Measurements from ENCODE around the gene MAP2K3.

MAP2K3 gene

GRCh38 chr17:21275047-21275578 is 9.4 kb upstream of the MAP2K3 start:
- Histone ChIP-seq H3K36me3 (ENCODE audit: insufficient read depth, low read length) (no peaks in the 10 kb centered on the region), H3K9ac (ENCODE audit: low read length) (peak overlapping the region; percentile 85), H3K4me2 (ENCODE audit: low read length) (peak overlapping the region; percentile 92), H3K27ac (ENCODE audit: low read depth, low read length, poor library complexity, severe bottlenecking) (no peak overlapping the region), H3F3A (ENCODE audit: insufficient read depth, low read length) (no peaks in the 10 kb centered on the region), H3K4me3 (ENCODE audit: low read depth, low read length, poor library complexity, severe bottlenecking) (peak overlapping the region; percentile 68), H4K20me1 (ENCODE audit: insufficient read depth, low read length) (no peaks in the 10 kb centered on the region), H3K9me2 (ENCODE audit: low read depth, low read length) (no peaks in the 10 kb centered on the region), H3K9me3 (ENCODE audit: low read length) (no peaks in the 10 kb centered on the region), H3K4me1 (ENCODE audit: insufficient read depth, low read length, severe bottlenecking) (peaks cover 43% of the 10 kb centered on the region), H3K27me3 (ENCODE audit: insufficient read depth, low read length) (no peaks in the 10 kb centered on the region), H3K79me2 (ENCODE audit: insufficient read depth, low read length) (no peaks in the 10 kb centered on the region), H2AFZ (ENCODE audit: low read length) (no peak overlapping the region)
- TF ChIP-seq EZH2 (IDR thresholded peaks at IDR 0.05; ENCODE audit: borderline replicate concordance, low read length): no peak
- TF ChIP-seq, protein P1, sequence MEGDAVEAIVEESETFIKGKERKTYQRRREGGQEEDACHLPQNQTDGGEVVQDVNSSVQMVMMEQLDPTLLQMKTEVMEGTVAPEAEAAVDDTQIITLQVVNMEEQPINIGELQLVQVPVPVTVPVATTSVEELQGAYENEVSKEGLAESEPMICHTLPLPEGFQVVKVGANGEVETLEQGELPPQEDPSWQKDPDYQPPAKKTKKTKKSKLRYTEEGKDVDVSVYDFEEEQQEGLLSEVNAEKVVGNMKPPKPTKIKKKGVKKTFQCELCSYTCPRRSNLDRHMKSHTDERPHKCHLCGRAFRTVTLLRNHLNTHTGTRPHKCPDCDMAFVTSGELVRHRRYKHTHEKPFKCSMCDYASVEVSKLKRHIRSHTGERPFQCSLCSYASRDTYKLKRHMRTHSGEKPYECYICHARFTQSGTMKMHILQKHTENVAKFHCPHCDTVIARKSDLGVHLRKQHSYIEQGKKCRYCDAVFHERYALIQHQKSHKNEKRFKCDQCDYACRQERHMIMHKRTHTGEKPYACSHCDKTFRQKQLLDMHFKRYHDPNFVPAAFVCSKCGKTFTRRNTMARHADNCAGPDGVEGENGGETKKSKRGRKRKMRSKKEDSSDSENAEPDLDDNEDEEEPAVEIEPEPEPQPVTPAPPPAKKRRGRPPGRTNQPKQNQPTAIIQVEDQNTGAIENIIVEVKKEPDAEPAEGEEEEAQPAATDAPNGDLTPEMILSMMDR (IDR thresholded peaks at IDR 0.05; ENCODE audit: low read length): no peak

- no peak overlapping the region for H3K27ac ChIP-seq (ENCODE audit: low read depth, low read length, poor library complexity, severe bottlenecking)
- H2AFZ ChIP-seq (ENCODE audit: low read length): no peak overlapping the region
These were observed 8.8 kb upstream of the MAP2K3 start for GRCh38 chr17:21275579-21276263.

GRCh38 chr17:21276264-21276588 is 8.3 kb upstream of the MAP2K3 start:
- Histone ChIP-seq H3K4me2 (ENCODE audit: low read length) (peak overlapping the region; percentile 92), H2AFZ (ENCODE audit: low read length) (no peak overlapping the region), H3K36me3 (ENCODE audit: insufficient read depth, low read length) (no peaks in the 10 kb centered on the region), H3K79me2 (ENCODE audit: insufficient read depth, low read length) (no peaks in the 10 kb centered on the region), H3K9me2 (ENCODE audit: low read depth, low read length) (no peaks in the 10 kb centered on the region), H3K4me3 (ENCODE audit: low read depth, low read length, poor library complexity, severe bottlenecking) (peak overlapping the region; percentile 68), H3K27ac (ENCODE audit: low read depth, low read length, poor library complexity, severe bottlenecking) (no peak overlapping the region), H3K9me3 (ENCODE audit: low read length) (no peaks in the 10 kb centered on the region), H4K20me1 (ENCODE audit: insufficient read depth, low read length) (no peaks in the 10 kb centered on the region), H3K27me3 (ENCODE audit: insufficient read depth, low read length) (no peaks in the 10 kb centered on the region), H3K4me1 (ENCODE audit: insufficient read depth, low read length, severe bottlenecking) (peaks cover 47% of the 10 kb centered on the region), H3F3A (ENCODE audit: insufficient read depth, low read length) (no peaks in the 10 kb centered on the region), H3K9ac (ENCODE audit: low read length) (peak overlapping the region; percentile 85)
- TF ChIP-seq, protein P1 (IDR thresholded peaks at IDR 0.05; ENCODE audit: low read length): no peak

More at GRCh38 chr17:21275579-21276263, 8.8 kb upstream of the MAP2K3 start:
- Histone ChIP-seq H3K79me2 (ENCODE audit: insufficient read depth, low read length) (no peaks in the 10 kb centered on the region), H3K4me1 (ENCODE audit: insufficient read depth, low read length, severe bottlenecking) (peaks cover 47% of the 10 kb centered on the region), H4K20me1 (ENCODE audit: insufficient read depth, low read length) (no peaks in the 10 kb centered on the region), H3K9me3 (ENCODE audit: low read length) (no peaks in the 10 kb centered on the region), H3K4me2 (ENCODE audit: low read length) (peak overlapping the region; percentile 92), H3K9ac (ENCODE audit: low read length) (peak overlapping the region; percentile 85), H3K4me3 (ENCODE audit: low read depth, low read length, poor library complexity, severe bottlenecking) (peak overlapping the region; percentile 68), H3K36me3 (ENCODE audit: insufficient read depth, low read length) (no peaks in the 10 kb centered on the region), H3K9me2 (ENCODE audit: low read depth, low read length) (no peaks in the 10 kb centered on the region), H3K27me3 (ENCODE audit: insufficient read depth, low read length) (no peaks in the 10 kb centered on the region), H3F3A (ENCODE audit: insufficient read depth, low read length) (no peaks in the 10 kb centered on the region)
- TF ChIP-seq, protein P1 (IDR thresholded peaks at IDR 0.05; ENCODE audit: low read length): peak; percentile 14; the same call in 1 of the 2 replicates
- no peak for TF ChIP-seq EZH2 (IDR thresholded peaks at IDR 0.05; ENCODE audit: borderline replicate concordance, low read length)

Measured in OCI-LY1 (cell line).